Prostate gland (tissue), 2 donors: ENCODE results near the gene ZNF511.

Experiments used
- CTCF ChIP-seq, 4 experiments: fragments of 200-600 bp in 2 of 4; fragments of 450-650 bp in 2 of 4; sonication (generic) in 2 of 4; IDR thresholded peaks; 1 replicate in 3 of 4; 2 replicates in 1 of 4; pipeline ENCODE4 v1.5.1; 2016 to 2019; ENCODE audit warnings: antibody characterized with exemption in 4 of 4, mild to moderate bottlenecking in 2 of 4, moderate library complexity in 2 of 4
- POLR2A ChIP-seq: fragments of 450-650 bp; IDR thresholded peaks from one replicate; pipeline ENCODE4 v1.6.1; 2016; ENCODE audit warnings: antibody characterized with exemption, mild to moderate bottlenecking

DNA sequence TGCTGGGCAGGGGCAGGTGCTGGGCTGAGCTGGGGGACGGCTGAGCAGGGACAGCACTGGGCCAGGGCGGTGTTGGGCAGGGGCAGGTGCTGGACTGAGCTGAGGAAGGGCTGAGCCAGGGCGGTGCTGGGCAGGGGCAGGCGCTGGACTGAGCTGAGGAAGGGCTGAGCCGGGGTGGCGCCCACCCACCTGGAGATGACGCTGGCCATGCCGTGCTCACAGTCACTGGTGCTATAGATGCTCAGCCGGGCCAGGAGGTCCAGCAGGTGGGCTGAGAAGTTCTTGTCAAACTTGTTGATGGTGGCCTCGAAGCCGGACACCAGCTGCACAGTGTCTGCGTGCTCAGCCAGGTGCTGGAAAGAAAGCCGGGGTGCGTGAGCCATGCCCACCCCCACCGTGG lies 27.6 kb upstream of the ZNF511 start:
- TF ChIP-seq CTCF (IDR thresholded peaks at IDR 0.05) (no peak), POLR2A (no peak)
